IMR-90 (cell line): Measurements from ENCODE around the gene ADGRL3. TPM values are rescaled to one million over a fixed set of nuclear protein-coding genes. Genes with fewer than 3 reads are reported as not detected.

ENCODE experiments used
- ATAC-seq: fragments of 200-7000 bp; cut with Tn5 transposase; 2 replicates; pipeline ENCODE4 v1.9.1; 2020; ENCODE audit warnings: low read depth, mild to moderate bottlenecking, moderate library complexity
- BruUV-seq: library from RNA; stranded (reverse); fragments of 400-500 nt; replicated peaks from 2 replicates; lab custom pipeline; 2021; lab: Mats Ljungman, UMichigan
- CTCF ChIA-PET: fragments of 300-600 bp; formaldehyde crosslinking; extraction: SDS; loops from one replicate; lab custom pipeline; 2021; ENCODE audit warnings: antibody characterized with exemption; lab: Yijun Ruan, JAX
- POLR2A ChIA-PET: fragments of 300-600 bp; sonication (Branson Sonifier 250); formaldehyde crosslinking; loops from one replicate; lab custom pipeline; 2022; ENCODE audit warnings: antibody characterized with exemption; ENCODE audit not compliant: unreplicated experiment; lab: Charles Lee
- DNase-seq: peaks from one replicate; pipeline ENCODE4 v3.0.0; 2013
- H2AFZ ChIP-seq: replicated peaks from 2 replicates; pipeline ENCODE3; 2013; ENCODE audit warnings: low read length, mild to moderate bottlenecking; ENCODE audit not compliant: poor library complexity
- H2AK5ac ChIP-seq: 2 replicates; pipeline ENCODE4 v1.6.1; 2013; ENCODE audit warnings: low read depth, low read length, inconsistent platforms
- H2AK9ac ChIP-seq: replicated peaks from 2 replicates; pipeline ENCODE3; 2013; ENCODE audit warnings: mild to moderate bottlenecking, low read depth, low read length, moderate library complexity; ENCODE audit not compliant: poor library complexity
- H2BK120ac ChIP-seq: 2 replicates; pipeline ENCODE4 v1.6.1; 2013; ENCODE audit warnings: low read depth, low read length, inconsistent platforms
- H2BK15ac ChIP-seq: 3 replicates; pipeline ENCODE4 v1.6.1; 2013; ENCODE audit warnings: low read depth, low read length, inconsistent platforms
- H2BK20ac ChIP-seq: 2 replicates; pipeline ENCODE4 v1.6.1; 2013; ENCODE audit warnings: low read depth, mild to moderate bottlenecking, inconsistent platforms, low read length, moderate library complexity
- H2BK5ac ChIP-seq: 2 replicates; pipeline ENCODE4 v1.6.1; 2013; ENCODE audit warnings: mild to moderate bottlenecking, low read depth, low read length, inconsistent platforms; ENCODE audit not compliant: poor library complexity, severe bottlenecking
- H3K14ac ChIP-seq: replicated peaks from 2 replicates; pipeline ENCODE4 v1.6.1; 2013; ENCODE audit warnings: low read depth, low read length, inconsistent platforms
- H3K18ac ChIP-seq: 2 replicates; pipeline ENCODE4 v1.6.1; 2013; ENCODE audit warnings: low read depth, low read length, control low read depth
- H3K23ac ChIP-seq: 2 replicates; pipeline ENCODE4 v1.6.1; 2013; ENCODE audit warnings: low read depth, low read length, inconsistent platforms
- H3K27ac ChIP-seq: 2 replicates; pipeline ENCODE4 v1.5.1; 2013; ENCODE audit warnings: mild to moderate bottlenecking, control low read depth, low read length; ENCODE audit not compliant: insufficient read depth
- H3K27me3 ChIP-seq: 2 replicates; pipeline ENCODE4 v1.6.1; 2013; ENCODE audit warnings: low read length; ENCODE audit not compliant: control insufficient read depth, insufficient read depth
- H3K36me3 ChIP-seq: 2 replicates; pipeline ENCODE4 v1.6.1; 2013; ENCODE audit warnings: low read length, mixed read lengths; ENCODE audit not compliant: control insufficient read depth, insufficient read depth
- H3K4ac ChIP-seq: 2 replicates; pipeline ENCODE4 v1.6.1; 2013; ENCODE audit warnings: low read depth, low read length, inconsistent platforms
- H3K4me1 ChIP-seq: 2 replicates; pipeline ENCODE4 v1.6.1; 2013; ENCODE audit warnings: low read length, mixed read lengths; ENCODE audit not compliant: control insufficient read depth, insufficient read depth
- H3K4me2 ChIP-seq: 2 replicates; pipeline ENCODE4 v1.6.1; 2013; ENCODE audit warnings: low read depth, mild to moderate bottlenecking, control low read depth, low read length, moderate library complexity
- H3K4me3 ChIP-seq: 2 replicates; pipeline ENCODE4 v1.5.1; 2013; ENCODE audit warnings: low read depth, mild to moderate bottlenecking, control low read depth, low read length, moderate library complexity; ENCODE audit not compliant: insufficient read depth
- H3K56ac ChIP-seq: 2 replicates; pipeline ENCODE4 v1.6.1; 2013; ENCODE audit warnings: low read length, inconsistent platforms; ENCODE audit not compliant: insufficient read depth; ENCODE audit errors: extremely low read depth
- H3K79me1 ChIP-seq, 2 experiments: 2 replicates each; pipeline ENCODE4 v1.6.1; 2013; ENCODE audit warnings: low read length in 2 of 2, inconsistent platforms in 1 of 2, low read depth in 1 of 2
- H3K9ac ChIP-seq: 2 replicates; pipeline ENCODE4 v1.6.1; 2013; ENCODE audit warnings: low read depth, low read length, control low read depth
- H3K9me1 ChIP-seq: 2 replicates; pipeline ENCODE4 v1.6.1; 2013; ENCODE audit warnings: low read length, inconsistent platforms; ENCODE audit not compliant: insufficient read depth
- H3K9me3 ChIP-seq: 2 replicates; pipeline ENCODE4 v1.6.1; 2013; ENCODE audit warnings: low read length; ENCODE audit not compliant: control insufficient read depth, insufficient read depth
- H4K20me1 ChIP-seq: 2 replicates; pipeline ENCODE4 v1.6.1; 2013; ENCODE audit warnings: low read length, inconsistent platforms; ENCODE audit not compliant: insufficient read depth
- H4K5ac ChIP-seq: 2 replicates; pipeline ENCODE4 v1.6.1; 2013; ENCODE audit warnings: mild to moderate bottlenecking, low read depth, low read length, control low read depth
- H4K8ac ChIP-seq, 2 experiments: 2 replicates each; pipeline ENCODE4 v1.6.1; 2013; ENCODE audit warnings: low read depth in 2 of 2, low read length in 2 of 2, control low read depth in 1 of 2, inconsistent platforms in 1 of 2
- H4K91ac ChIP-seq: 2 replicates; pipeline ENCODE4 v1.6.1; 2013; ENCODE audit warnings: low read depth, low read length, inconsistent platforms; ENCODE audit not compliant: insufficient read depth
- BHLHE40 ChIP-seq: fragments of 150-350 bp; IDR thresholded peaks from 2 replicates; pipeline ENCODE4 v1.6.1; 2016; ENCODE audit warnings: mild to moderate bottlenecking, low read depth, low read length
- CEBPB ChIP-seq: IDR thresholded peaks from 2 replicates; pipeline ENCODE4 v1.6.1; 2012; ENCODE audit warnings: low read depth, low read length, improper control_type of control experiment
- FOS ChIP-seq: fragments of 150-350 bp; IDR thresholded peaks from 2 replicates; pipeline ENCODE4 v1.6.1; 2016; ENCODE audit warnings: low read depth, low read length
- MAZ ChIP-seq: IDR thresholded peaks from 2 replicates; pipeline ENCODE4 v1.6.1; 2012; ENCODE audit warnings: low read depth, mild to moderate bottlenecking, low read length, improper control_type of control experiment, moderate library complexity, borderline replicate concordance
- MXI1 ChIP-seq: IDR thresholded peaks from 2 replicates; pipeline ENCODE4 v1.6.1; 2012; ENCODE audit warnings: low read depth, mild to moderate bottlenecking, low read length, moderate library complexity, borderline replicate concordance
- NFE2L2 ChIP-seq: fragments of 150-350 bp; IDR thresholded peaks from 2 replicates; pipeline ENCODE4 v1.6.1; 2016; ENCODE audit warnings: low read depth, mild to moderate bottlenecking, low read length
- POLR2A ChIP-seq: IDR thresholded peaks from 2 replicates; pipeline ENCODE4 v1.6.1; 2012; ENCODE audit warnings: mild to moderate bottlenecking, low read depth, low read length
- RCOR1 ChIP-seq: IDR thresholded peaks from 2 replicates; pipeline ENCODE4 v1.6.1; 2012; ENCODE audit warnings: mild to moderate bottlenecking, low read length, improper control_type of control experiment; ENCODE audit not compliant: insufficient replicate concordance
- WGBS, 2 experiments: methylation state at CpG; one replicate each; pipeline versions ENCODE4 v1.1.5 to v1.1.7; 2013; ENCODE audit warnings: missing lambda C conversion rate in 2 of 2; ENCODE audit not compliant: insufficient read length in 1 of 2; ENCODE audit errors: extremely low coverage in 2 of 2; 5-methylcytosine and 5-hydroxymethylcytosine counted together
- dilution Hi-C: fragments of 300-500 bp; cut with HindIII; formaldehyde crosslinking; loops from one replicate; pipeline ENCODE4 v1.14.3; 2018; ENCODE audit warnings: low sequenced_read_pairs; ENCODE audit not compliant: unreplicated experiment
- in situ Hi-C: fragments of 300-500 bp; cut with MboI; formaldehyde crosslinking; loops from 3 replicates; pipeline ENCODE4 v1.14.3; 2019; ENCODE audit warnings: low sequenced_read_pairs, inconsistent platforms, mixed read lengths
- intact Hi-C: fragments of 100-400 bp; cut with micrococcal nuclease; formaldehyde crosslinking; loops from 2 replicates; pipeline ENCODE4 v1.10.0; 2022
- polyA plus RNA-seq, 3 experiments: library from polyadenylated mRNA; depleted of rRNA; stranded (reverse); fragments of >200 nt; gene quantifications; 2 replicates each; pipeline ENCODE4 v1.2.3, GENCODE V29; 2012; ENCODE audit warnings: low replicate concordance in 1 of 3
- total RNA-seq: library from RNA; depleted of rRNA; stranded (reverse); fragments of >200 nt; gene quantifications from 2 replicates; pipeline ENCODE4 v1.2.3, GENCODE V29; 2012
- TF ChIP-seq, protein P1 (sequence below): conservative IDR thresholded peaks from 2 replicates; pipeline ENCODE4 v1.5.1; 2012; ENCODE audit warnings: mild to moderate bottlenecking, low read depth, low read length, improper control_type of control experiment
- TF ChIP-seq, protein P2 (sequence below): fragments of 150-350 bp; IDR thresholded peaks from 2 replicates; pipeline ENCODE4 v1.6.1; 2017; ENCODE audit warnings: mild to moderate bottlenecking, antibody characterized with exemption, low read length, low read depth

ADGRL3 gene
- total and polyA plus RNA-seq, 2 of the 4 experiments (the other 2 are of a cell fraction) = 0.46 to 2.5 TPM

DNA sequence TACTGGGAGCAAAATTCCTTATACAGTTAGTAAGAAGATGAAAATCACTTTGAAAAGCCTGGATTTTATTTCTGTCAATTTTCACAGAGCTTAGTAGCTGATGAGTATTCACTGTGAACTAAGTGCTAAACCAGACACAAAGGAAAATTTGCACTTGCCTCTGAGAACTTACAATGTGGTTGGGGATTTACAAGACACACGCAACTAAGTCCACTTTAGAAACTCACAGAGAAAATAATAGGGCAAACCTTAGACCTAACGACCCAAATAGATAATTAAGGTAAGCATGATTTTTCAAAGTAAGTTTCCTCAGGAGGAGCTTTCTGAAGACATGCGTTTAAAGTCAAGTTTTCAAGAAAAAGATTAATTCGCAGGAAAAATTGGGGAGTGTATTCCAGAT, 708.9 kb downstream of the ADGRL3 start:
- DNase-seq (no peak), ATAC-seq (no peak)
- H3K27me3 ChIP-seq = no peaks in the 10 kb centered on the region
- no TSS peak for BruUV-seq
- H2AK9ac ChIP-seq = no peak overlapping the region
- H3K4me3 ChIP-seq = no peak overlapping the region
- H2BK120ac ChIP-seq = no peak overlapping the region
- TF ChIP-seq POLR2A = no peak
- TF ChIP-seq, protein P1, sequence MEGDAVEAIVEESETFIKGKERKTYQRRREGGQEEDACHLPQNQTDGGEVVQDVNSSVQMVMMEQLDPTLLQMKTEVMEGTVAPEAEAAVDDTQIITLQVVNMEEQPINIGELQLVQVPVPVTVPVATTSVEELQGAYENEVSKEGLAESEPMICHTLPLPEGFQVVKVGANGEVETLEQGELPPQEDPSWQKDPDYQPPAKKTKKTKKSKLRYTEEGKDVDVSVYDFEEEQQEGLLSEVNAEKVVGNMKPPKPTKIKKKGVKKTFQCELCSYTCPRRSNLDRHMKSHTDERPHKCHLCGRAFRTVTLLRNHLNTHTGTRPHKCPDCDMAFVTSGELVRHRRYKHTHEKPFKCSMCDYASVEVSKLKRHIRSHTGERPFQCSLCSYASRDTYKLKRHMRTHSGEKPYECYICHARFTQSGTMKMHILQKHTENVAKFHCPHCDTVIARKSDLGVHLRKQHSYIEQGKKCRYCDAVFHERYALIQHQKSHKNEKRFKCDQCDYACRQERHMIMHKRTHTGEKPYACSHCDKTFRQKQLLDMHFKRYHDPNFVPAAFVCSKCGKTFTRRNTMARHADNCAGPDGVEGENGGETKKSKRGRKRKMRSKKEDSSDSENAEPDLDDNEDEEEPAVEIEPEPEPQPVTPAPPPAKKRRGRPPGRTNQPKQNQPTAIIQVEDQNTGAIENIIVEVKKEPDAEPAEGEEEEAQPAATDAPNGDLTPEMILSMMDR = no peak
- no peak for TF ChIP-seq BHLHE40
- TF ChIP-seq, protein P2, sequence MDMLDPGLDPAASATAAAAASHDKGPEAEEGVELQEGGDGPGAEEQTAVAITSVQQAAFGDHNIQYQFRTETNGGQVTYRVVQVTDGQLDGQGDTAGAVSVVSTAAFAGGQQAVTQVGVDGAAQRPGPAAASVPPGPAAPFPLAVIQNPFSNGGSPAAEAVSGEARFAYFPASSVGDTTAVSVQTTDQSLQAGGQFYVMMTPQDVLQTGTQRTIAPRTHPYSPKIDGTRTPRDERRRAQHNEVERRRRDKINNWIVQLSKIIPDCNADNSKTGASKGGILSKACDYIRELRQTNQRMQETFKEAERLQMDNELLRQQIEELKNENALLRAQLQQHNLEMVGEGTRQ = no peak
- TF ChIP-seq RCOR1 = no peak
- no peak for TF ChIP-seq CEBPB
- TF ChIP-seq NFE2L2 = no peak
- TF ChIP-seq MXI1 = no peak
- no peak for TF ChIP-seq MAZ
- no peak for TF ChIP-seq FOS
- H3K18ac ChIP-seq = no peak overlapping the region
- WGBS, 2 experiments = no CpG with 5 or more reads among the region's 4 CpGs
- H2AK5ac ChIP-seq = no peak overlapping the region
- no peak overlapping the region for H2BK5ac ChIP-seq
- intact Hi-C loops (no loop called here), in situ Hi-C loops (no loop called here), dilution Hi-C loops (no loop called here)
- no peak overlapping the region for H3K56ac ChIP-seq
- no peaks in the 10 kb centered on the region for H3K36me3 ChIP-seq
- ChIA-PET POLR2A (no interaction called here), CTCF (no interaction called here)
- no peaks in the 10 kb centered on the region for H3K9me1 ChIP-seq
- no peaks in the 10 kb centered on the region for H4K20me1 ChIP-seq
- no peak overlapping the region for H4K91ac ChIP-seq
- H3K4me2 ChIP-seq = no peak overlapping the region
- no peak overlapping the region for H4K8ac ChIP-seq
- H3K9ac ChIP-seq = no peak overlapping the region
- no peak overlapping the region for H3K23ac ChIP-seq
- H3K9me3 ChIP-seq = no peaks in the 10 kb centered on the region
- H3K4me1 ChIP-seq = no peaks in the 10 kb centered on the region
- H2AFZ ChIP-seq = no peak overlapping the region
- no peaks in the 10 kb centered on the region for H3K79me1 ChIP-seq
- H2BK20ac ChIP-seq = no peak overlapping the region
- H4K5ac ChIP-seq = no peak overlapping the region
- no peak overlapping the region for H3K27ac ChIP-seq
- no peak overlapping the region for H3K14ac ChIP-seq
- no peak overlapping the region for H2BK15ac ChIP-seq
- no peak overlapping the region for H3K4ac ChIP-seq
